SH-SY5Y (cell line): Measurements from ENCODE around the gene ABCD2.

ENCODE experiments used
- GATA2 ChIP-seq: IDR thresholded peaks from 2 replicates; pipeline ENCODE4 v1.6.1; 2011; ENCODE audit warnings: mild to moderate bottlenecking, low read depth, low read length
- GATA3 ChIP-seq: IDR thresholded peaks from 2 replicates; pipeline ENCODE4 v1.6.1; 2011; ENCODE audit warnings: low read depth, mild to moderate bottlenecking, low read length, moderate library complexity

DNA sequence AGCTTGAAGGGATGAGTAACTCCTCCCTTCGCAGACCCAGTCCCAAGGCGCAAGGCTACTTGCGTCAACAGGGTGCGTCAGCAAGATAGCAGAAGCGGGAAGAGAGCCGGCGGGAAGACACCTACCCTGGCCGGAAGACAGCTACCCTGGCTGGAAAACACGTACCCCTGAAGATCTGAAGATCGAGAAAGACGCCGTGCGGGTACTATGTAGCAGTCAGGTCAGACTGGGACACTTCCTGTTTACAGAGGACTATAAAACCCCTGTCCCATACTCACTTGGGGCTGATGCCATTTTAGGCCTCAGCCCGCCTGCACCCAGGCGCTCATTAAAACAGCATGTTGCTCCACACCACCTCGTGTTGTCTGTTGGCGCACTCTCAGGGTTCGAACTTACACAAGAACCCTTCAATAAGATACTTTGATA, 80.9 kb downstream of the ABCD2 start:
- no peak for TF ChIP-seq GATA2
- TF ChIP-seq GATA3, result no peak
